H9 (cell line): ENCODE results near the gene SP5. TPM values are rescaled to one million over a fixed set of nuclear protein-coding genes. Genes with fewer than 3 reads are reported as not detected.

Source experiments
- DNase-seq: peaks from one replicate; pipeline ENCODE4 v3.0.0-alpha.2; 2017
- H2AFZ ChIP-seq: one replicate; pipeline ENCODE4 v1.6.1; 2013; ENCODE audit warnings: mild to moderate bottlenecking, low read length, control low read depth, moderate library complexity
- H2AK5ac ChIP-seq: 2 replicates; pipeline ENCODE4 v1.6.1; 2013; ENCODE audit warnings: low read length, control low read depth, mixed read lengths; ENCODE audit not compliant: insufficient read length
- H2BK120ac ChIP-seq: one replicate; pipeline ENCODE4 v1.6.1; 2013; ENCODE audit warnings: low read depth, mild to moderate bottlenecking, low read length, control low read depth, inconsistent platforms; ENCODE audit not compliant: poor library complexity, severe bottlenecking
- H2BK12ac ChIP-seq: 2 replicates; pipeline ENCODE4 v1.6.1; 2013; ENCODE audit warnings: low read length, control low read depth, mixed read lengths, low read depth; ENCODE audit not compliant: insufficient read length
- H2BK15ac ChIP-seq: 2 replicates; pipeline ENCODE4 v1.6.1; 2013; ENCODE audit warnings: low read depth, low read length, control low read depth
- H2BK20ac ChIP-seq: one replicate; pipeline ENCODE4 v1.6.1; 2013; ENCODE audit warnings: low read depth, mild to moderate bottlenecking, low read length, control low read depth, inconsistent platforms; ENCODE audit not compliant: poor library complexity, severe bottlenecking
- H2BK5ac ChIP-seq: 2 replicates; pipeline ENCODE4 v1.6.1; 2013; ENCODE audit warnings: low read length, control low read depth, mixed read lengths; ENCODE audit not compliant: insufficient read length
- H3K14ac ChIP-seq: 2 replicates; pipeline ENCODE4 v1.6.1; 2013; ENCODE audit warnings: low read length, control low read depth; ENCODE audit not compliant: insufficient read depth
- H3K18ac ChIP-seq: 2 replicates; pipeline ENCODE4 v1.6.1; 2013; ENCODE audit warnings: low read depth, mild to moderate bottlenecking, mixed read lengths, low read length, control low read depth; ENCODE audit not compliant: insufficient read length
- H3K23ac ChIP-seq: 2 replicates; pipeline ENCODE4 v1.6.1; 2013; ENCODE audit warnings: low read length, control low read depth, mixed read lengths, low read depth; ENCODE audit not compliant: insufficient read length
- H3K23me2 ChIP-seq: 2 replicates; pipeline ENCODE4 v1.6.1; 2013; ENCODE audit warnings: low read depth, mild to moderate bottlenecking, mixed read lengths, low read length, control low read depth; ENCODE audit not compliant: insufficient read length, poor library complexity, severe bottlenecking
- H3K27ac ChIP-seq: 2 replicates; pipeline ENCODE4 v1.5.1; 2013; ENCODE audit warnings: low read length, control low read depth, mixed read lengths, low read depth; ENCODE audit not compliant: insufficient read length
- H3K27me3 ChIP-seq: 2 replicates; pipeline ENCODE4 v1.6.1; 2013; ENCODE audit warnings: low read length, control low read depth, inconsistent platforms; ENCODE audit not compliant: insufficient read depth
- H3K4ac ChIP-seq: 2 replicates; pipeline ENCODE4 v1.6.1; 2013; ENCODE audit warnings: low read depth, mild to moderate bottlenecking, control low read depth, inconsistent platforms, low read length, moderate library complexity
- H3K4me1 ChIP-seq: 2 replicates; pipeline ENCODE4 v1.6.1; 2013; ENCODE audit warnings: low read length, control low read depth, inconsistent platforms; ENCODE audit not compliant: insufficient read depth
- H3K4me2 ChIP-seq: 2 replicates; pipeline ENCODE4 v1.6.1; 2013; ENCODE audit warnings: low read length, control low read depth, mixed read lengths; ENCODE audit not compliant: insufficient read length, insufficient read depth
- H3K56ac ChIP-seq: 2 replicates; pipeline ENCODE4 v1.6.1; 2013; ENCODE audit warnings: low read depth, mild to moderate bottlenecking, mixed read lengths, low read length, control low read depth; ENCODE audit not compliant: insufficient read length
- H3K79me1 ChIP-seq: 2 replicates; pipeline ENCODE4 v1.6.1; 2013; ENCODE audit warnings: low read depth, mild to moderate bottlenecking, moderate library complexity, low read length, control low read depth, inconsistent platforms; ENCODE audit not compliant: insufficient read depth, poor library complexity, severe bottlenecking
- H3K79me2 ChIP-seq: 2 replicates; pipeline ENCODE4 v1.6.1; 2013; ENCODE audit warnings: low read length, control low read depth, inconsistent platforms; ENCODE audit not compliant: insufficient read depth
- H3K9ac ChIP-seq: 2 replicates; pipeline ENCODE4 v1.6.1; 2013; ENCODE audit warnings: low read length, control low read depth, mixed read lengths; ENCODE audit not compliant: insufficient read length; ENCODE audit errors: extremely low read depth
- H3K9me3 ChIP-seq: one replicate; pipeline ENCODE4 v1.6.1; 2013; ENCODE audit warnings: low read depth, low read length, inconsistent platforms; ENCODE audit not compliant: control insufficient read depth
- H3T11ph ChIP-seq: one replicate; pipeline ENCODE4 v1.6.1; 2013; ENCODE audit warnings: mild to moderate bottlenecking, low read length, control low read depth, inconsistent platforms
- H4K20me1 ChIP-seq: one replicate; pipeline ENCODE4 v1.6.1; 2013; ENCODE audit not compliant: control insufficient read depth, insufficient read length, insufficient read depth
- H4K5ac ChIP-seq: 2 replicates; pipeline ENCODE4 v1.6.1; 2013; ENCODE audit warnings: low read depth, mild to moderate bottlenecking, mixed read lengths, low read length, control low read depth; ENCODE audit not compliant: insufficient read length
- H4K8ac ChIP-seq: replicated peaks from 2 replicates; pipeline ENCODE4 v1.6.1; 2013; ENCODE audit warnings: low read length, control low read depth, mixed read lengths, low read depth; ENCODE audit not compliant: insufficient read length
- H4K91ac ChIP-seq: 2 replicates; pipeline ENCODE4 v1.6.1; 2013; ENCODE audit warnings: low read depth, mild to moderate bottlenecking, moderate library complexity, mixed read lengths, low read length, control low read depth; ENCODE audit not compliant: insufficient read length
- H3K27ac Mint-ChIP-seq, 3 experiments: 2 replicates in 2 of 3; 3 replicates in 1 of 3; pipeline ENCODE4 v1.8.0; 2020 to 2021; ENCODE audit warnings: mixed read lengths in 3 of 3, mild to moderate bottlenecking in 1 of 3, moderate library complexity in 1 of 3
- H3K27me3 Mint-ChIP-seq: 2 replicates; pipeline ENCODE4 v1.8.0; 2021; ENCODE audit warnings: low read depth, mild to moderate bottlenecking, moderate library complexity, mixed read lengths
- H3K36me3 Mint-ChIP-seq, 3 experiments: 2 replicates in 2 of 3; 3 replicates in 1 of 3; pipeline ENCODE4 v1.8.0; 2020 to 2021; ENCODE audit warnings: low read depth in 3 of 3, mixed read lengths in 3 of 3; ENCODE audit not compliant: insufficient read depth in 1 of 3
- H3K4me1 Mint-ChIP-seq, 2 experiments: 2 replicates each; pipeline ENCODE4 v1.8.0; 2020; ENCODE audit warnings: mixed read lengths in 2 of 2
- H3K4me3 Mint-ChIP-seq, 2 experiments: 2 replicates in 1 of 2; 3 replicates in 1 of 2; pipeline ENCODE4 v1.8.0; 2020 to 2021; ENCODE audit warnings: mild to moderate bottlenecking in 2 of 2, mixed read lengths in 2 of 2, moderate library complexity in 1 of 2
- H3K9me3 Mint-ChIP-seq, 2 experiments: 2 replicates in 1 of 2; 3 replicates in 1 of 2; pipeline ENCODE4 v1.8.0; 2020; ENCODE audit warnings: mild to moderate bottlenecking in 2 of 2, mixed read lengths in 2 of 2, moderate library complexity in 1 of 2
- CTCF ChIP-seq: fragments of 200-600 bp; sonication (generic); conservative IDR thresholded peaks from 3 replicates; pipeline ENCODE4 v1.8.0; 2021; ENCODE audit warnings: antibody characterized with exemption, mild to moderate bottlenecking
- WGBS: extraction: QIAGEN DNeasy Blood & Tissue Kit; methylation state at CpG from one replicate; pipeline ENCODE4 v1.1.7; 2013; ENCODE audit warnings: missing lambda C conversion rate, low lambda C conversion rate, mixed read lengths; ENCODE audit not compliant: insufficient read length; ENCODE audit errors: extremely low coverage; 5-methylcytosine and 5-hydroxymethylcytosine counted together
- total RNA-seq: library from RNA; stranded (reverse); gene quantifications from 2 replicates; pipeline ENCODE4 v1.2.1, GENCODE V29; 2021

SP5 gene
- total RNA-seq, 1 experiment from 2014 or later = 1.7 TPM

- no peak overlapping the region for H3K4me2 ChIP-seq
- H3K27ac ChIP-seq = no peak overlapping the region
- H3K14ac ChIP-seq = no peak overlapping the region
- H4K91ac ChIP-seq = no peak overlapping the region
- no peak overlapping the region for H3T11ph ChIP-seq
- Mint-ChIP-seq H3K27me3 (no peaks in the 10 kb centered on the region), H3K27ac (peak overlapping the region in 1 of 3 experiments; percentile 38; a peak in 2 of 7 replicates), H3K4me1 (peaks cover 16 to 17% of the 10 kb centered on the region in 2 experiments), H3K9me3 (no peaks in the 10 kb centered on the region), H3K36me3 (no peaks in the 10 kb centered on the region), H3K4me3 (no peak overlapping the region)
- no peaks in the 10 kb centered on the region for H3K23me2 ChIP-seq
- no peak overlapping the region for H3K4ac ChIP-seq
- H2BK15ac ChIP-seq = no peak overlapping the region
- H2AK5ac ChIP-seq = no peak overlapping the region
- no peak overlapping the region for H4K8ac ChIP-seq
- TF ChIP-seq CTCF = no peak
- H3K9me3 ChIP-seq = no peaks in the 10 kb centered on the region
- H3K56ac ChIP-seq = no peak overlapping the region
- no peaks in the 10 kb centered on the region for H3K79me2 ChIP-seq
- no peak overlapping the region for H3K18ac ChIP-seq
- no peak overlapping the region for H2BK12ac ChIP-seq
- H4K20me1 ChIP-seq = no peaks in the 10 kb centered on the region
- H3K79me1 ChIP-seq = no peaks in the 10 kb centered on the region
- DNase-seq = no peak
- no peak overlapping the region for H2BK120ac ChIP-seq
- no peaks in the 10 kb centered on the region for H3K27me3 ChIP-seq
- H2BK20ac ChIP-seq = no peak overlapping the region
- peaks cover 5% of the 10 kb centered on the region; the same call in 1 of the 2 replicates for H3K4me1 ChIP-seq
- H2BK5ac ChIP-seq = no peak overlapping the region
- H3K23ac ChIP-seq = no peak overlapping the region
- WGBS = no CpG with 5 or more reads among the region's 5 CpGs
- no peak overlapping the region for H3K9ac ChIP-seq
- H4K5ac ChIP-seq = no peak overlapping the region
- no peak overlapping the region for H2AFZ ChIP-seq
These were observed 25.7 kb upstream of the SP5 start for GRCh38 chr2:170689481-170689880.
